Gastroesophageal sphincter (tissue), 4 donors: ENCODE results near the gene DNAJC4. TPM values are rescaled to one million over a fixed set of nuclear protein-coding genes. Genes with fewer than 3 reads are reported as not detected.

Source experiments
- ATAC-seq: fragments of 150-250 bp; one replicate; pipeline ENCODE4 v1.9.1; 2016; ENCODE audit warnings: mild to moderate bottlenecking, moderate library complexity
- H3K27ac ChIP-seq, 4 donors: fragments of 200-600 bp; sonication (generic) in 3 of 4; 1 replicate in 3 of 4; 2 replicates in 1 of 4; pipeline ENCODE4 v1.5.1; 2016 to 2019
- H3K27me3 ChIP-seq: fragments of 200-600 bp; sonication (generic); one replicate; pipeline ENCODE4 v1.5.1; 2019
- H3K36me3 ChIP-seq, 2 donors: fragments of 200-600 bp; sonication (generic); one replicate each; pipeline ENCODE4 v1.5.1; 2019; ENCODE audit warnings: control low read depth in 1 of 2
- H3K4me1 ChIP-seq, 3 donors: fragments of 200-600 bp; sonication (generic); 1 replicate in 2 of 3; 2 replicates in 1 of 3; pipeline ENCODE4 v1.5.1; 2016 to 2019; ENCODE audit warnings: control low read depth in 2 of 3
- H3K4me3 ChIP-seq, 2 donors: fragments of 200-600 bp; sonication (generic); one replicate each; pipeline ENCODE4 v1.5.1; 2019; ENCODE audit warnings: mild to moderate bottlenecking in 1 of 2, moderate library complexity in 1 of 2
- H3K9me3 ChIP-seq, 3 donors: fragments of 200-600 bp; sonication (generic); one replicate each; pipeline ENCODE4 v1.5.1; 2017 to 2019; ENCODE audit warnings: control low read depth in 2 of 3
- CTCF ChIP-seq, 4 experiments: fragments of 200-600 bp in 2 of 4; fragments of 450-650 bp in 2 of 4; sonication (generic) in 1 of 4; IDR thresholded peaks; one replicate each; pipeline ENCODE4 v1.5.1; 2017 to 2019; ENCODE audit warnings: antibody characterized with exemption in 4 of 4, mild to moderate bottlenecking in 2 of 4, moderate library complexity in 2 of 4
- EP300 ChIP-seq: sonication (generic); formaldehyde crosslinking; IDR thresholded peaks from one replicate; pipeline ENCODE4 v1.6.1; 2017; ENCODE audit warnings: antibody characterized with exemption, mild to moderate bottlenecking
- POLR2A ChIP-seq, 2 donors: fragments of 450-650 bp; IDR thresholded peaks; one replicate each; pipeline ENCODE4 v1.6.1; 2017; ENCODE audit warnings: antibody characterized with exemption in 2 of 2, mild to moderate bottlenecking in 2 of 2, moderate library complexity in 1 of 2
- POLR2AphosphoS5 ChIP-seq: sonication (generic); formaldehyde crosslinking; IDR thresholded peaks from one replicate; pipeline ENCODE4 v1.6.1; 2017; ENCODE audit warnings: antibody characterized with exemption
- WGBS, 2 donors: methylation state at CpG; one replicate each; pipeline ENCODE4 v1.1.5; 2018; ENCODE audit warnings: low coverage in 1 of 2; 5-methylcytosine and 5-hydroxymethylcytosine counted together
- total RNA-seq, 4 donors: library from RNA; depleted of rRNA; stranded (reverse); fragments of >200 nt; gene quantifications; one replicate each; pipeline ENCODE4 v1.1.0, GENCODE V29; 2016

Gene DNAJC4
- total RNA-seq, 4 donors from 2014 or later = 7.1 to 33.5 (median 28.9) TPM

- H3K27me3 ChIP-seq = no peaks in the 10 kb centered on the region
- TF ChIP-seq POLR2A (IDR thresholded peaks at IDR 0.05) (no peak), EP300 (no peak)
- H3K4me3 ChIP-seq = no peak overlapping the region
- no peak overlapping the region for H3K27ac ChIP-seq
- peaks cover 0 to 28% of the 10 kb centered on the region in 2 donors for H3K36me3 ChIP-seq
- no peaks in the 10 kb centered on the region for H3K9me3 ChIP-seq
- ATAC-seq = no peak
- no CpG with 5 or more reads among the region's 14 CpGs for WGBS, 2 donors
- peaks cover 0 to 17% (median 6%) of the 10 kb centered on the region in 3 donors for H3K4me1 ChIP-seq
Measured at GRCh38 chr11:64220798-64221197, 9.6 kb upstream of the DNAJC4 start.

GRCh38 chr11:64222651-64223000, 7.7 kb upstream of the DNAJC4 start:
- Histone ChIP-seq H3K27ac (no peak overlapping the region), H3K4me3 (no peak overlapping the region), H3K36me3 (peaks cover 0 to 28% of the 10 kb centered on the region in 2 donors), H3K9me3 (no peaks in the 10 kb centered on the region), H3K4me1 (peaks cover 0 to 30% (median 16%) of the 10 kb centered on the region in 3 donors), H3K27me3 (no peaks in the 10 kb centered on the region)
- 69 to 82% methylated on average over 4 to 6 of the region's 9 CpGs for WGBS, 2 donors
- no peak for ATAC-seq
- TF ChIP-seq POLR2AphosphoS5 (no peak), POLR2A (IDR thresholded peaks at IDR 0.05) (no peak), EP300 (no peak), CTCF (IDR thresholded peaks at IDR 0.05) (no peak)

GRCh38 chr11:64223001-64223651, 7.2 kb upstream of the DNAJC4 start:
- WGBS, 2 donors = 83% methylated on average over 5 of the region's 24 CpGs; no CpG with 5 or more reads in 1 of the 2 donors
- Histone ChIP-seq H3K4me1 (peaks cover 0 to 35% (median 20%) of the 10 kb centered on the region in 3 donors), H3K27ac (no peak overlapping the region), H3K4me3 (no peak overlapping the region), H3K27me3 (no peaks in the 10 kb centered on the region), H3K9me3 (no peaks in the 10 kb centered on the region), H3K36me3 (peaks cover 0 to 28% of the 10 kb centered on the region in 2 donors)
- TF ChIP-seq POLR2AphosphoS5 (no peak), POLR2A (IDR thresholded peaks at IDR 0.05) (no peak), EP300 (no peak), CTCF (IDR thresholded peaks at IDR 0.05) (no peak)
- no peak for ATAC-seq

- Histone ChIP-seq H3K4me1 (peaks cover 0 to 47% (median 23%) of the 10 kb centered on the region in 3 donors), H3K9me3 (no peaks in the 10 kb centered on the region), H3K27me3 (no peaks in the 10 kb centered on the region), H3K4me3 (no peak overlapping the region), H3K27ac (peak overlapping the region in 1 of 4 donors; percentile 94), H3K36me3 (peaks cover 0 to 28% of the 10 kb centered on the region in 2 donors)
- TF ChIP-seq POLR2A (IDR thresholded peaks at IDR 0.05) (no peak), EP300 (no peak), POLR2AphosphoS5 (no peak), CTCF (IDR thresholded peaks at IDR 0.05) (no peak)
- ATAC-seq = no peak
- 100% methylated on average over 1 of the region's 17 CpGs; no CpG with 5 or more reads in 1 of the 2 donors for WGBS, 2 donors
Measured at GRCh38 chr11:64224151-64224890, 6.0 kb upstream of the DNAJC4 start.

GRCh38 chr11:64224891-64225607, 5.3 kb upstream of the DNAJC4 start:
- 93 to 96% methylated on average over 3 to 4 of the region's 22 CpGs for WGBS, 2 donors

More at GRCh38 chr11:64224891-64225607, 5.3 kb upstream of the DNAJC4 start:
- H3K4me1 ChIP-seq = peaks cover 0 to 54% (median 30%) of the 10 kb centered on the region in 3 donors
- H3K27ac ChIP-seq = peak overlapping the region in 3 of 4 donors; percentile 87 to 94 (median 88)
- peak overlapping the region; percentile 66 to 88 for H3K4me3 ChIP-seq
- TF ChIP-seq POLR2AphosphoS5 (no peak), EP300 (no peak), POLR2A (IDR thresholded peaks at IDR 0.05) (no peak), CTCF (IDR thresholded peaks at IDR 0.05) (no peak)
- H3K9me3 ChIP-seq = no peaks in the 10 kb centered on the region
- ATAC-seq = no peak
- H3K36me3 ChIP-seq = peaks cover 0 to 22% of the 10 kb centered on the region in 2 donors
- no peaks in the 10 kb centered on the region for H3K27me3 ChIP-seq
